GM19099 (cell line): ENCODE measurements around the gene CAMK2G.

Experiments used
- POLR2A ChIP-seq: IDR thresholded peaks from 3 replicates; pipeline ENCODE4 v1.6.1; 2011; ENCODE audit warnings: low read depth; ENCODE audit not compliant: insufficient read length; ENCODE audit errors: extremely low read depth

The CAMK2G gene

GRCh38 chr10:73889014-73889413, 14.7 kb upstream of the CAMK2G start:
- TF ChIP-seq POLR2A, result no peak

- TF ChIP-seq POLR2A, result no peak
Observed at GRCh38 chr10:73888514-73888913, 14.2 kb upstream of the CAMK2G start.

GRCh38 chr10:73887294-73888039, 13.1 kb upstream of the CAMK2G start:
- TF ChIP-seq POLR2A, result no peak

- no peak for TF ChIP-seq POLR2A
Observed at GRCh38 chr10:73886661-73887293, 12.4 kb upstream of the CAMK2G start.

- TF ChIP-seq POLR2A, result no peak
Observed at GRCh38 chr10:73886085-73886529, 11.8 kb upstream of the CAMK2G start.

- TF ChIP-seq POLR2A, result no peak
Observed at GRCh38 chr10:73884017-73884416, 9.7 kb upstream of the CAMK2G start.

- no peak for TF ChIP-seq POLR2A
Observed at GRCh38 chr10:73881221-73881919, 7.0 kb upstream of the CAMK2G start.

- no peak for TF ChIP-seq POLR2A
Observed at GRCh38 chr10:73879296-73880173, 5.2 kb upstream of the CAMK2G start.

GRCh38 chr10:73878365-73878764, 4.0 kb upstream of the CAMK2G start:
- TF ChIP-seq POLR2A, result no peak

- no peak for TF ChIP-seq POLR2A
Observed at GRCh38 chr10:73877533-73878160, 3.3 kb upstream of the CAMK2G start.

GRCh38 chr10:73876971-73877370, 2.6 kb upstream of the CAMK2G start:
- TF ChIP-seq POLR2A, result no peak

- TF ChIP-seq POLR2A, result no peak
Observed at GRCh38 chr10:73876566-73876965, 2.2 kb upstream of the CAMK2G start.

- TF ChIP-seq POLR2A, result no peak
Observed at GRCh38 chr10:73876157-73876556, 1.8 kb upstream of the CAMK2G start.

- no peak for TF ChIP-seq POLR2A
Observed at GRCh38 chr10:73875139-73875475, 752 bp upstream of the CAMK2G start.

- no peak for TF ChIP-seq POLR2A
Observed at GRCh38 chr10:73873838-73874215, 528 bp downstream of the CAMK2G start.
